GM12872 (cell line): ENCODE measurements around the gene RASD2.

ENCODE experiments used
- CTCF ChIP-seq: IDR thresholded peaks from 3 replicates; pipeline ENCODE4 v1.5.1; 2011; ENCODE audit warnings: low read depth, mild to moderate bottlenecking, low read length, moderate library complexity; ENCODE audit not compliant: insufficient read depth

RASD2 gene

GRCh38 chr22:35599364-35599763 lies 58.7 kb downstream of the RASD2 start:
- TF ChIP-seq CTCF, result no peak

GRCh38 chr22:35600476-35600875 lies 59.8 kb downstream of the RASD2 start:
- TF ChIP-seq CTCF, result no peak

- no peak for TF ChIP-seq CTCF
These were observed 60.5 kb downstream of the RASD2 start for GRCh38 chr22:35601013-35601580.

- TF ChIP-seq CTCF, result no peak
These were observed 61.3 kb downstream of the RASD2 start for GRCh38 chr22:35601743-35602615.
